Measurements from ENCODE around the gene GGTLC2.
A peak's percentile ranks its signal among the peaks of the same experiment; 100 is the strongest.
"Not testable (repeated sequence)": the region's sequence is repeated elsewhere in the genome, so short reads cannot be mapped to it uniquely, and the experiment has no call there.

GGTLC2 gene
- 0 to 0.10 (median 0) reads per million in 9 experiments for total RNA-seq

DNA sequence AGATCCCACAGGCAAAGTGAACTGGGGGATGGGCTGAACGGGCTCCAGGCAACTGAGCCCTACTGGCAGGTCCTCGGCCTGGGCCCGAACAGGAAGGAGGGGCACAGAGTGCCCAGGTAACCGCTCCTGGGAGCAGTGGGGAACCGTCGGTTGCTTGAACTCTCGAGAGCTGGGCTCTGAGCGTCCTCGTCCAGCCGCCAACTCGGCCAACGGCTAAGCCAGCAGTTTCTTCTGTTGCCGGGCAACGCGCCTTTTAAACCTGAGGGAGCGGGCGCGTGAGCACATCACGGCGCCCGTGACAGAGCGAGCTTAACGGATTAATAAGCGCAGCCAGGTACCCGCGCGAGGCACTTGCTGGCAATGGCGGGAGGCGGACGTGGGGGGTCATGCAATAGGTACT is at the start of gene GGTLC2:
GGTLC2 (plus strand) TSS at position 301 of the 400 bp plus-strand sequence. CDS start 1,732 bp downstream, outside the sequence.
- H3K36me3 Mint-ChIP-seq (ENCODE audit: insufficient read depth); DNase-seq; H3K27ac Mint-ChIP-seq; H3K4me3 Mint-ChIP-seq; H3K4me1 Mint-ChIP-seq (ENCODE audit: low read depth in 2 of 2); H3K27me3 Mint-ChIP-seq; H3K9me3 Mint-ChIP-seq; ATAC-seq (replicated peaks): not testable (repeated sequence)

DNA sequence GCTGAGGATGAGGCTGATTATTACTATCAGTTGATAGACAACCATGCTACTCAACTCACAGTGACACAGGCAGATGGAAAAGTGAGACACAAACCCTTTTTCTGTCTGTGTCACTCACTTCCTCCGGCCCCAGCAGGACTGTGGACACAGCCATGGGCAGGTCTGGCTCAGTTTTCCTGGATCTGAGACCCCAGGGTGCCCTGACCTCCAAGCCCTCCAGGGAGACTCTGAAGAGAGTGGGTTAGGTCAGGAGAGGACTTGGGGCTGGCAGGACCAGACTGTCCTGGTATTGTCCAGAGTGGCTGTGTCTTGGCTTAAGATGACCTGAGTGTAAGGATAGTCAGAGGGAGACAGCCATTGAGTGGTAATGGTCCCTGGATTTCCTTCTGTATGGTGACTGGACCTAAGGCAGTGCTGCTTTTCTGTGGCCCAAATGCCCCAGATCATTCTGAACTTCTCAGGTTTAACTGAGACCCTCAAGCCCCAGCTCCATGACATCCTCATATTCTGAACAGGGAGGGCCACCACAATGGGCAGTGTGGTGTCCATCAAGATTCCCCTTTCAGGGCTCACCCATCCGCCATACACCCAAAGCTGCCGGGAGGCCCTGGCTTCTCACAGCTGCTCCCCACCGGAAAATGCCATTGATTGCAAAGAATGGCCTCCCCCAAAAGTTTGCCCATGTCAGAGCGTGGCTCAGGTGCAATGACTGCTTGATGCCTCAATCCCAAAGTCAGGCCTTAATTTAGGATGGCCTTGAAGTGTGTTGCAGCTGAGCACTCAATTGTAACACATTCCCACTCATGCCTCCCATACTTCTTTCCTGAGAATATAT is 49.2 kb upstream of the GGTLC2 start:
- H3K27ac Mint-ChIP-seq: peak overlapping the region in 1 of 2 donors; percentile 10

DNA sequence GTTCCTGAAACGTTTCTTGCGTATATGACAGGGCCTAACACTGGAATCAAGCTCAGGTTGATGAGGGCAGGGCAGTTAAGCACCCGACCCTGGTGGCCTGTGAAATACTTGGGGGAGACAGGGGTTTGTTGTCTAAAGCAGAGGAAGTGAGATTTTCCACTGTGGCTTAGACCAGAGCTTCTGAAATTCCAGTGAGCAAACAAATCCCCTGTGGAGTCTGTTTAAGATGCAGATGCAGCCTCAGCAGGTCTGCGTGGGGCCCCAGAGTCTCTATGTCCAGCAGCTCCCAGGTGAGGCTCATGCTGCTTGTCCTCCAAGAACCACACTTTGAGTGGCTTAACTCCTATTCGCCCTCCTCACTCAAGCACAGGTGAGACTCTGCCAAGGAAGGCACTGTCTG is 46.3 kb upstream of the GGTLC2 start:
- H3K27me3 Mint-ChIP-seq: peaks cover 0 to 33% of the 10 kb centered on the region in 2 donors
- H3K4me3 Mint-ChIP-seq: no peak overlapping the region
- no peaks in the 10 kb centered on the region for H3K9me3 Mint-ChIP-seq
- H3K36me3 Mint-ChIP-seq (ENCODE audit: insufficient read depth): peaks cover 3% of the 10 kb centered on the region
- H3K4me1 Mint-ChIP-seq (ENCODE audit: low read depth in 2 of 2): peaks cover 4 to 5% of the 10 kb centered on the region in 2 donors
- no peak for ATAC-seq (replicated peaks)
- H3K27ac Mint-ChIP-seq: no peak overlapping the region
- DNase-seq: no peak

More for the DNA sequence above, 49.2 kb upstream of the GGTLC2 start:
- no peak overlapping the region for H3K4me3 Mint-ChIP-seq
- peaks cover 8 to 43% of the 10 kb centered on the region in 2 donors for H3K27me3 Mint-ChIP-seq
- H3K9me3 Mint-ChIP-seq: no peaks in the 10 kb centered on the region
- DNase-seq (no peak), ATAC-seq (replicated peaks) (no peak)
- peaks cover 3% of the 10 kb centered on the region for H3K36me3 Mint-ChIP-seq (ENCODE audit: insufficient read depth)
- H3K4me1 Mint-ChIP-seq (ENCODE audit: low read depth in 2 of 2): peaks cover 4 to 5% of the 10 kb centered on the region in 2 donors

DNA sequence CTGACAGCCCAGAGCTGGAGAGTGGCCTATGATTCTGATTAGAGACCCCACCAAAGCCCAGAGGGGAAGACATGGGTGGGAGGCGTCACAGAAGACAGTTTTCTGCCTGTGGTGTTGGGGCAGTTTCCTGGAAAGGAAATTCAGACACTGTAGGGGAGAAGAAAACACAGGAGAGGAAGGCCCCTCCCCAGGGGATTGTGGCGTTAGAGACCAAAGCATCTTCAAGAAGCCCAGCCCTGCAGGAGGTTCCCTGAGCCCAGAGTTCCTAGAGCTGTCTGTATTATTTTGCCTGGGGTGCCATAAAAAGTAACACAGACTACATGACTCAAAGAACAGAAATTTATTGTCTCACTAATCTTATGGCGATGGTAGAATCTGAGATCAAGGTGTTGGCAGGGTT is 45.2 kb upstream of the GGTLC2 start:
- Mint-ChIP-seq H3K4me1 (ENCODE audit: low read depth in 2 of 2) (no peaks in the 10 kb centered on the region), H3K4me3 (no peak overlapping the region), H3K27me3 (peaks cover 0 to 26% of the 10 kb centered on the region in 2 donors), H3K36me3 (ENCODE audit: insufficient read depth) (peaks cover 3% of the 10 kb centered on the region), H3K9me3 (no peaks in the 10 kb centered on the region), H3K27ac (no peak overlapping the region)
- ATAC-seq (replicated peaks): no peak
- DNase-seq: no peak

DNA sequence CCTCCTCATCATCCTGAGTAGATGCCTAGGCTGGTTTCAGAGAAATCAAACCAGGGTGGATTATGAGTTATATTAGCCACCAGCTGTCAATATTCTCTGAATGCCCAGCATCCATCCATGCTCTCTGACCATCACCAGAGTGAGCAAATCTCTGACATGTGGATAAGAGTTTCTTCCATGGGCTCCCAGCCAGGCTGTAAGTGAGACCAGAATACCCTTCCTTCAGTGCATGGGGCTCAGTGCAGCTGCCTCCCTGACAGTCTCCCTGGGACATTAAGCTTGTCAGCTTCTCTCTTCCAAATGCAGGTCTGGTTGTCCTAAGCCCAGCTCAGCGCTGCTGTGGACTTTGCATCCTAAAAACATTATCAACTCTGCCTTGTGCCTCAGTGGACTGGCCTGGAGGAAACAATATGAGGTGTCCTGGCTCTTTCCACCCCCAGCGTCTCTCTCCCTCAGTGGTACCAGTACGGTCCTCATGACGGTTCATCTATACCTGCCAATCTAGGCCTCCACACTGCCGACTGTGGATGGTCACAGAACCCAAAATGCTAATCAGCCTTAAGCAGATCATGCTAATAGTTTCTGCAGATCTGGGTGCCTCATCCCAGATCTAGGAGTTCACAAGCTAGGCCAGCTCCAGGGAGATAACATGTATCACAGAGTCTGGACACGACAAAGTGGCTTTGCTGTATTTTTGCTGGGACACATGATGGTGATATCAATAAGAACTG is 43.7 kb upstream of the GGTLC2 start:
- H3K36me3 Mint-ChIP-seq (ENCODE audit: insufficient read depth): peaks cover 3% of the 10 kb centered on the region
- no peaks in the 10 kb centered on the region for H3K4me1 Mint-ChIP-seq (ENCODE audit: low read depth in 2 of 2)
- no peaks in the 10 kb centered on the region for H3K9me3 Mint-ChIP-seq
- no peak for DNase-seq
- ATAC-seq (replicated peaks): no peak
- no peak overlapping the region for H3K27ac Mint-ChIP-seq
- no peak overlapping the region for H3K4me3 Mint-ChIP-seq
- peaks cover 0 to 18% of the 10 kb centered on the region in 2 donors for H3K27me3 Mint-ChIP-seq

DNA sequence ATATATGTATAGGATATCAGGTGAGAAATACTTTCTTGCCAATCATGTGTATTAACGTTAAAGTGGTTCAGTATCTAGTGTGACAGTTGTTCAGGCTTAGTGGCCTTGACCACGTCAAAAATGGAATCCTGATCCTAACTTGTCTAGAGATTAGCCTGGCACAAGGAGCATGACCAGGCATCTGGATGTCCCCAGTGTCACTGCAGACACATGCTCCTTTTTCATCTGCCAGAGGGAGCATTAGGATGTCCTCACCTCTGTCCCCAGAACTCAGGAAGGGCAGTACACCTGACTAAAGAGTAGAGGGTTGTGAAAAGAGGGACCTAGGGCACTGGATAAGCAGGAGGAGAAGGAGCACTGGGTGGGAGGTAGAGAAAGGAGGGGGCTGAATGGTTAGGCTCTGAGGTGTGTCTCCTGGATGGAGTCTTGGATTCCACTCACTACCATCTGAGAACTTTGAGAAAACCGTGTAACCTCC is 40.9 kb upstream of the GGTLC2 start:
- Mint-ChIP-seq H3K9me3 (no peaks in the 10 kb centered on the region), H3K27ac (no peak overlapping the region), H3K4me3 (no peak overlapping the region), H3K4me1 (ENCODE audit: low read depth in 2 of 2) (no peaks in the 10 kb centered on the region), H3K27me3 (peaks cover 0 to 24% of the 10 kb centered on the region in 2 donors), H3K36me3 (ENCODE audit: insufficient read depth) (no peaks in the 10 kb centered on the region)
- ATAC-seq (replicated peaks): no peak
- DNase-seq: no peak

DNA sequence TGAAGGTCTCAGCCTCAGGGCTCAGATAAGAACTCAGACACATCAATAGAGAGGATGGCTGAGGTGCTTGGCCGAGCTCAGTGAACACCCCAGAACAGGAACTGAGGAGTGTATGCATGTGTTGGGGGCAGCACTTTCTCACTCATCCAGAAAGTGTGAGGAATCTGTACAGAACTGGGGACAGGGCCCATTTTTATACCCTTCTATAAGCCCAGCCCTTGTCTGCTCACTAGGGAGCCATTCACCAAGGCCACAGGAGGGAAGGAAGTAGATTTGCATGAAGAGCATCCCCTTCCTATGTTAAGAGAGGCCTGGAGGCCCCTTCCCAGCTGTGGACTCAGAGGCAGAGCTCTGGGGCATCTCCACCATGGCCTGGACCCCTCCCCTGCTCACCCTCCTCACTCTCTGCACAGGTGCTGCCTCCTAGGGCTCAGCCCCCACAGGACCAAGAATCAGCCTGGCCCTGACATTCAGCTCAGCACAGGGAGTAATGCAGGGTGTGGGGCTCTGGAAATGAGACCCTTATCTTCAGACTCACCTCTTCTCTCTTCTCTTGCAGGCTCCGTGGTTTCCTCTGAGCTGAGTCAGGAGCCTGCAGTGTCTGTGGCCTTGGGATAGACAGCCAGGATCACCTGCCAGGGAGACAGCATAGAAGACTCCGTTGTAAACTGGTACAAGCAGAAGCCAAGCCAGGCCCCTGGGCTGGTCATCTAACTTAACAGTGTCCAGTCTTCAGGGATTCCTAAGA is 39.9 kb upstream of the GGTLC2 start:
- Mint-ChIP-seq H3K4me3 (no peak overlapping the region), H3K27ac (peak overlapping the region in 1 of 2 donors; percentile 39), H3K9me3 (no peaks in the 10 kb centered on the region), H3K27me3 (peaks cover 0 to 34% of the 10 kb centered on the region in 2 donors), H3K36me3 (ENCODE audit: insufficient read depth) (no peaks in the 10 kb centered on the region), H3K4me1 (ENCODE audit: low read depth in 2 of 2) (no peaks in the 10 kb centered on the region)
- ATAC-seq (replicated peaks) (no peak), DNase-seq (no peak)

DNA sequence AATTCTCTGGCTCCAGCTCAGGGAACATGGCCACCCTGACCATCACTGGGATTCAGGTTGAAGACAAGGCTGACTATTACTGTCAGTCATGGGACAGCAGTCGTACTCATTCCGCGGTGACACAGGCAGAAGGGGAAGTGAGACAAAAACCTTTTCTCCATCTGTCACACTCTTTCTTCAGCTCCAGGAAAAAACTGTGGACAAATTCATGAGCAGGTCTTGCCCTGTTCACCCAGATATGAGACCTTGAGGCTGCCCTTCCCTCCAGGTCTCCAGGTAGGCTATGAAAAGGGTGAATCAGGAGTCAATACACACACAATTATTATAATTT is 39.4 kb upstream of the GGTLC2 start:
- H3K27me3 Mint-ChIP-seq: peaks cover 0 to 37% of the 10 kb centered on the region in 2 donors
- H3K4me3 Mint-ChIP-seq: no peak overlapping the region
- ATAC-seq (replicated peaks) (no peak), DNase-seq (no peak)
- H3K4me1 Mint-ChIP-seq (ENCODE audit: low read depth in 2 of 2): no peaks in the 10 kb centered on the region
- H3K9me3 Mint-ChIP-seq: no peaks in the 10 kb centered on the region
- no peaks in the 10 kb centered on the region for H3K36me3 Mint-ChIP-seq (ENCODE audit: insufficient read depth)
- no peak overlapping the region for H3K27ac Mint-ChIP-seq

DNA sequence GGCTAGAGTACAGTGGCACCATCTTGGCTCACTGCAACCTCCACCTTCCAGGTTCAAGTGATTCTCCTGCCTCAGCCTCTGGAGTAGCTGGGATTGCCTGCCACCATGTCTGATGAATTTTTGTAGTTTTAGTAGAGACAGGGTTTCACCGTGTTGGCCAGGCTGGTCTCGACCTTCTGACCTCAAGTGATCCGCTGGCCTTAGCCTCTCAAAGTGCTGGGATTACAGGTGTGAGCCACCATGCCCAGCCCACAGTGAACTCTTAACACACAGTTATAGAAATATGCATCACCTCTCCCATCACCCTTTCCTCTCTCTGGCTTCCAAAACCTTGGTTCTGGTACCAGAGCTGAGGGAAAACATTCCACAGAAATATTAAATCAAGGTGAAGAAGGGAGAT is 36.4 kb upstream of the GGTLC2 start:
- ATAC-seq (replicated peaks); DNase-seq; H3K4me1 Mint-ChIP-seq (ENCODE audit: low read depth in 2 of 2); H3K36me3 Mint-ChIP-seq (ENCODE audit: insufficient read depth); H3K27ac Mint-ChIP-seq; H3K4me3 Mint-ChIP-seq; H3K9me3 Mint-ChIP-seq: not testable (repeated sequence)
- peaks cover 0 to 22% of the 10 kb centered on the region in 2 donors for H3K27me3 Mint-ChIP-seq

DNA sequence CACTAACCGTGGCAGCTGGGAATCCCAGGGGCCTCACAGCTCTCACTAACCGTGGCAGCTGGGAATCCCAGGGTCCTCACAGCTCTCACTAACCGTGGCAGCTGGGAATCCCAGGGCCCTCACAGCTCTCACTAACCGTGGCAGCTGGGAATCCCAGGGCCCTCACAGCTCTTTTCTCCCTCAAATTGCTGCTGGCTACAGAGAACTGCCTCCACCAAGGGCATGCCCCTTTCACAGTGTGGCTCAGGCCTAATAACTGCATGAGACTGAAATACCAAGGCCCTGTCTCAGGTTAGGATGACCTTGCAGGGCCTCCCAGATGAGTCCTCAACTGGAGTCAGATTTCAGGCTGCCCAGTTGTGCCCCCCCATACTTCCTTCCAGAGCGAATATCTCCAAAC is 35.1 kb upstream of the GGTLC2 start:
- Mint-ChIP-seq H3K27ac (no peak overlapping the region), H3K36me3 (ENCODE audit: insufficient read depth) (no peaks in the 10 kb centered on the region), H3K27me3 (peaks cover 0 to 19% of the 10 kb centered on the region in 2 donors), H3K4me3 (no peak overlapping the region), H3K9me3 (no peaks in the 10 kb centered on the region), H3K4me1 (ENCODE audit: low read depth in 2 of 2) (no peaks in the 10 kb centered on the region)
- DNase-seq (no peak), ATAC-seq (replicated peaks) (no peak)

DNA sequence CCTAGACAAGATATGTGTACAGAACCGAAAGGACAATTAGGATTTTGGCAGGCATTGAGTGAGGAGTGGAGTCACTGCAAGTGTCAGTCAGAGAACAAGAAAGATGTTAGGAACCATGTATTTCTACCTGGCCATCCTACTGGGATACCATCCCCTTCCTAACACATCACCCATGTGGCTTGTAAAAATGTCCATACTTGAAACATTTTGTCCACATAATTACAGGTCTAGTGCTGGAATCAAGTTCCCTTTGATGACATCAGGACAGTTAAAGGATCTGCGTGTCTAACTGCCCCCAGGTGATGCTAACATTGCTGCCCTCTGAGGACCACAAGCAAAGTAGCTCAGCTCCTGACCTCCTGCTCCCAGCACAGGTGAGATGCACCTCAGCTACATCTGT is 31.9 kb upstream of the GGTLC2 start:
- no peak for DNase-seq
- no peak overlapping the region for H3K4me3 Mint-ChIP-seq
- H3K27ac Mint-ChIP-seq: peak overlapping the region in 1 of 2 donors; percentile 26
- peaks cover 4 to 8% of the 10 kb centered on the region in 2 donors for H3K4me1 Mint-ChIP-seq (ENCODE audit: low read depth in 2 of 2)
- no peak for ATAC-seq (replicated peaks)
- H3K9me3 Mint-ChIP-seq: no peaks in the 10 kb centered on the region
- no peaks in the 10 kb centered on the region for H3K36me3 Mint-ChIP-seq (ENCODE audit: insufficient read depth)
- H3K27me3 Mint-ChIP-seq: peaks cover 8 to 33% of the 10 kb centered on the region in 2 donors

DNA sequence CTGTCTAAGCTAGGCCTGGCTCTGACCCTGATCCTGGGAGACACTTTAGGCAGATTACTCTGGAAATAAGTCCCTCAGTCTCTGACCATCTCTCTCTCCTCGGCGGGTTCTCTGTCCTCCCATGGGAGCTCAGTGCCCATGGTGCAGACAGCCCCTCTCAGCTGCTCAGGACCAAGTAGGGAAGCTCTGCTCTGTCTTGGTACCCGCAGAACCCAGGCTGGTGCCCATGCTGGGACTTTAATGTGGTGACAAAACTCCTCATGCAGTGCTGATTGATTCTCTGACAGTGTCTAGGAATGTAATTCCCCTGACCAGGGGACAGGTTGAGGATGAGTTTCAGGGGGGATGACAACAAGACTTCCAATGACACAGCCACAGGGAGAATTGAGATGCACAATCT is 30.3 kb upstream of the GGTLC2 start:
- DNase-seq (no peak), ATAC-seq (replicated peaks) (no peak)
- H3K4me3 Mint-ChIP-seq: no peak overlapping the region
- no peaks in the 10 kb centered on the region for H3K36me3 Mint-ChIP-seq (ENCODE audit: insufficient read depth)
- peaks cover 8 to 22% of the 10 kb centered on the region in 2 donors for H3K27me3 Mint-ChIP-seq
- peaks cover 4 to 8% of the 10 kb centered on the region in 2 donors for H3K4me1 Mint-ChIP-seq (ENCODE audit: low read depth in 2 of 2)
- H3K27ac Mint-ChIP-seq: no peak overlapping the region
- no peaks in the 10 kb centered on the region for H3K9me3 Mint-ChIP-seq

DNA sequence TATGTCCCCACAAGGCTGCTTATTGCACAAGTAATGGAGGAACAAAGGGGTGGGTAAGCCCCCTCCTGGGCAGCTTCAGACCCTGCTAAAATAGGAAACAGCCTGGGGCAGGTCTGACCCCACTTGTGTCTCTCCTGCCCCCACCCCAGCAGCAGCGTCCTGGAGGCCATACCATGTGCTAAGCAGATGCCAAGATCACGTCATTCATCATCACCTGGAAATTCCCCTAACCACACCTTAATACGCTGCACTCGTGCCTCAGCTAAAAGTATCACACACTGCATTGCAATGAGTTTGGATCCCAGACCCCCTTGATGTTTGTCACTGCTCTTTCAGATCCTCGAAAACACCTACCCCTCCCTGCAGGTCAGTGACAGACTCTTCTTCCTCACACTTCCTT is 27.8 kb upstream of the GGTLC2 start:
- peaks cover 4 to 8% of the 10 kb centered on the region in 2 donors for H3K4me1 Mint-ChIP-seq (ENCODE audit: low read depth in 2 of 2)
- ATAC-seq (replicated peaks) (peak; percentile 91), DNase-seq (no peak)
- H3K9me3 Mint-ChIP-seq: no peaks in the 10 kb centered on the region
- no peak overlapping the region for H3K4me3 Mint-ChIP-seq
- H3K36me3 Mint-ChIP-seq (ENCODE audit: insufficient read depth): no peaks in the 10 kb centered on the region
- H3K27me3 Mint-ChIP-seq: peaks cover 8 to 14% of the 10 kb centered on the region in 2 donors
- peak overlapping the region in 1 of 2 donors; percentile 78 for H3K27ac Mint-ChIP-seq

All from effector memory CD8-positive, alpha-beta T cell (primary cell).